ENCODE results near the gene PRDX5.

Gene PRDX5

GRCh38 chr11:64347193-64347867 lies 29.4 kb downstream of the PRDX5 start:
- H3K27me3 Mint-ChIP-seq (ENCODE audit: low read depth): peaks cover 8% of the 10 kb centered on the region
- H3K36me3 Mint-ChIP-seq (ENCODE audit: low read depth): no peaks in the 10 kb centered on the region
- no peaks in the 10 kb centered on the region for H3K9me3 Mint-ChIP-seq
- TF ChIP-seq, protein P1, sequence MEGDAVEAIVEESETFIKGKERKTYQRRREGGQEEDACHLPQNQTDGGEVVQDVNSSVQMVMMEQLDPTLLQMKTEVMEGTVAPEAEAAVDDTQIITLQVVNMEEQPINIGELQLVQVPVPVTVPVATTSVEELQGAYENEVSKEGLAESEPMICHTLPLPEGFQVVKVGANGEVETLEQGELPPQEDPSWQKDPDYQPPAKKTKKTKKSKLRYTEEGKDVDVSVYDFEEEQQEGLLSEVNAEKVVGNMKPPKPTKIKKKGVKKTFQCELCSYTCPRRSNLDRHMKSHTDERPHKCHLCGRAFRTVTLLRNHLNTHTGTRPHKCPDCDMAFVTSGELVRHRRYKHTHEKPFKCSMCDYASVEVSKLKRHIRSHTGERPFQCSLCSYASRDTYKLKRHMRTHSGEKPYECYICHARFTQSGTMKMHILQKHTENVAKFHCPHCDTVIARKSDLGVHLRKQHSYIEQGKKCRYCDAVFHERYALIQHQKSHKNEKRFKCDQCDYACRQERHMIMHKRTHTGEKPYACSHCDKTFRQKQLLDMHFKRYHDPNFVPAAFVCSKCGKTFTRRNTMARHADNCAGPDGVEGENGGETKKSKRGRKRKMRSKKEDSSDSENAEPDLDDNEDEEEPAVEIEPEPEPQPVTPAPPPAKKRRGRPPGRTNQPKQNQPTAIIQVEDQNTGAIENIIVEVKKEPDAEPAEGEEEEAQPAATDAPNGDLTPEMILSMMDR (IDR thresholded peaks at IDR 0.05; ENCODE audit: unreplicated experiment in 3 of 3): no peak
- peaks cover 5% of the 10 kb centered on the region for H3K4me1 Mint-ChIP-seq
- no peak overlapping the region for H3K27ac Mint-ChIP-seq
- H3K4me3 Mint-ChIP-seq: no peak overlapping the region

DNA sequence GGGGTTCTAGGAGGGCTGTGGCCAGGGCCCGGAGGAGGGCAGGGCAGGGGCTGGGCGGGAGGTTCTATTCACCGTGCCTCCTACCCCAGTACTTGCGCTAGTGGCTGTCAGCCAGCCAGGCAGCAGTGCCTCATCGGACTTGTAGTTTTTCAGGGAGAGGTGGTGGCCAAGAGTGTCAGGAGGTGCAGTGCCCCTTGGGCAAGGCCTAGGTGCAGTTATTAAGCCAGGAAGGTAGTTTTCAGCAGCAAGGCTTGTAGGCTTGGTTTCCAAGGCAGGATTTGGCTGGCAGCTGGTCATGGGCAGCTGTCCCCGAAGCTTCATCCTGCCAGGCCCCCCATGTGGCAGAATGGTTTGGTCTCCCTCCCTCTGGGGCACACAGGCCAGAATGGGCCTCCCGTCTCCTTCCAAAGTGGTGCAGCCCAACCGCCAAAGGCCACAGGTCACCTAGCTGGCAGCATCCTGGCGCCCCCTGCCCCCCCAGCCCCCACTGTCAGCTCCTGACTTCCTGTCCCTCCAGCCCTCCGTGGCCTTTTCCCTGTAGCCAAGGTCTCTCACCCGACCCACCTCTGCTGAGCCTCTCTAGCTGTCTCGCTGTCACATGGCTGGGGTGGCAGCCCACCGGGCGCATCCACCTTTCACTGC lies 30.6 kb downstream of the PRDX5 start:
- TF ChIP-seq, protein P1 (IDR thresholded peaks at IDR 0.05; ENCODE audit: unreplicated experiment in 3 of 3): no peak
- H3K36me3 Mint-ChIP-seq (ENCODE audit: low read depth): no peaks in the 10 kb centered on the region
- peaks cover 5% of the 10 kb centered on the region for H3K4me1 Mint-ChIP-seq
- H3K27me3 Mint-ChIP-seq (ENCODE audit: low read depth): peaks cover 8% of the 10 kb centered on the region
- H3K4me3 Mint-ChIP-seq: peak overlapping the region in 1 of 3 experiments; percentile 32
- H3K9me3 Mint-ChIP-seq: no peaks in the 10 kb centered on the region
- no peak overlapping the region for H3K27ac Mint-ChIP-seq

GRCh38 chr11:64349025-64349387 lies 31.1 kb downstream of the PRDX5 start:
- Mint-ChIP-seq H3K36me3 (ENCODE audit: low read depth) (no peaks in the 10 kb centered on the region), H3K9me3 (no peaks in the 10 kb centered on the region), H3K4me1 (peaks cover 5% of the 10 kb centered on the region), H3K4me3 (no peak overlapping the region), H3K27me3 (ENCODE audit: low read depth) (peaks cover 8% of the 10 kb centered on the region), H3K27ac (no peak overlapping the region)
- TF ChIP-seq, protein P1 (IDR thresholded peaks at IDR 0.05; ENCODE audit: unreplicated experiment in 3 of 3): no peak

DNA sequence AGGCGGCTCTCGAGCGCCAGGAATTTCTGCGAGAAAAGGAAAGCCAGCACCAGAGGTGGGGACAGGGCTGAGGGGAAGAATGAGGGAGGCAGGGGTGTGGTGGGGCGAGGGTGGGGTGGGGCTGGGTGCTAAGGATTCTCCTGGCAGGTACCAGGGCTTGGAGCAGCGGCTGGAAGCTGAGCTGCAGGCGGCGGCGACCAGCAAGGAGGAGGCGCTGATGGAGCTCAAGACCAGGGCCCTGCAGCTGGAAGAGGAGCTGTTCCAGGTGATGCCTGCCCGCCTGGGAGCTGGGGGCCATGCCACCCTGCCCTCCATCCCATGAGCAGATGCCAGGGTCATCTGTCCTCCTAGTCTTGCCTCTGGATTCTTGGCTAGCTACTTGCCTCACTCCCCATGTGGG lies 31.5 kb downstream of the PRDX5 start:
- Mint-ChIP-seq H3K27ac (no peak overlapping the region), H3K36me3 (ENCODE audit: low read depth) (no peaks in the 10 kb centered on the region), H3K4me3 (no peak overlapping the region), H3K27me3 (ENCODE audit: low read depth) (peaks cover 8% of the 10 kb centered on the region), H3K9me3 (no peaks in the 10 kb centered on the region), H3K4me1 (peaks cover 5% of the 10 kb centered on the region)
- TF ChIP-seq, protein P1 (IDR thresholded peaks at IDR 0.05; ENCODE audit: unreplicated experiment in 3 of 3): no peak

DNA sequence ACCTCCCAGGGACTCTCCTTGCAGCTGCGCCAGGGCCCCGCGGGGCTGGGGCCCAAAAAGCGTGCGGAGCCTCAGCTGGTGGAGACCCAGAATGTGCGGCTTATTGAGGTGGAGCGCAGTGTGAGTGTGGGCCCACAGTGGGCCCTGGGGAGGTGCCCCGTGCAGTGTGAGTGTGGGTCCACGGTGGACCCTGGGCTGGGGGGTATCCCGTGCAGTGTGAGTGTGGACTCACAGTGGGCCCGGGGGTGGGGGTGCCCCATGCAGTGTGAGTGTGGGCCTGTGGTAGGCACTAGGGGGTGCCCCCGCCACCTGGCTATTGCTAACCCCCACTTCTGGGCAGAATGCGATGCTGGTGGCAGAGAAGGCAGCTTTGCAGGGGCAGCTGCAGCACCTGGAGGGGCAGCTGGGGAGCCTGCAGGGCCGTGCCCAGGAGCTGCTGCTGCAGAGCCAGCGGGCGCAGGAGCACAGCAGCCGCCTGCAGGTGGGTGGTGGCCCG lies 33.3 kb downstream of the PRDX5 start:
- Mint-ChIP-seq H3K9me3 (no peaks in the 10 kb centered on the region), H3K4me3 (peak overlapping the region in 1 of 3 experiments; percentile 13), H3K36me3 (ENCODE audit: low read depth) (no peaks in the 10 kb centered on the region), H3K27ac (no peak overlapping the region), H3K4me1 (peaks cover 5% of the 10 kb centered on the region), H3K27me3 (ENCODE audit: low read depth) (peaks cover 8% of the 10 kb centered on the region)
- TF ChIP-seq, protein P1 (IDR thresholded peaks at IDR 0.05; ENCODE audit: unreplicated experiment in 3 of 3): no peak

Data from nephron (organoid).